ENCODE measurements around the gene SPAG8. TPM values are rescaled to one million over a fixed set of nuclear protein-coding genes. Genes with fewer than 3 reads are reported as not detected.

Gene SPAG8
- total RNA-seq (1 to 10 TPM; 1.8 to 6.2 TPM), polyA plus RNA-seq (ENCODE audit: insufficient read length in 6 of 6) (10 to 100 TPM in 3 of 6 donors, 1 to 10 TPM in 3; 6.1 to 13.8 (median 9.3) TPM)
- long read RNA-seq, donor 1: 0 reads
- long read RNA-seq, donor 2, partial matches to known transcripts: 0 of 1 reads
- long read RNA-seq, donor 2, other reads (novel, unspliced or antisense): 0 of 1 reads
- long read RNA-seq, donor 3, partial matches to known transcripts: 0 of 1 reads
- long read RNA-seq, donor 3, other reads (novel, unspliced or antisense): 0 of 1 reads
- long read RNA-seq, donor 4, partial matches to known transcripts: 0 of 1 reads
- long read RNA-seq, donor 4, other reads (novel, unspliced or antisense): 0 of 1 reads
- long read RNA-seq, donor 5: 0 reads
- long read RNA-seq, donor 6: 0 reads
- long read RNA-seq, donor 7: 0 reads
- long read RNA-seq, donor 8, partial matches to known transcripts: 34 of 34 reads
- long read RNA-seq, donor 8, other reads (novel, unspliced or antisense): 0 of 34 reads
- long read RNA-seq, donor 9: 0 reads
- long read RNA-seq, donor 10, partial matches to known transcripts: 0 of 3 reads
- long read RNA-seq, donor 10, other reads (novel, unspliced or antisense): 2 of 3 reads
- long read RNA-seq, donor 11, partial matches to known transcripts: 52 of 57 reads
- long read RNA-seq, donor 11, other reads (novel, unspliced or antisense): 0 of 57 reads
- long read RNA-seq, donor 12, partial matches to known transcripts: 0 of 2 reads
- long read RNA-seq, donor 12, other reads (novel, unspliced or antisense): 0 of 2 reads

DNA sequence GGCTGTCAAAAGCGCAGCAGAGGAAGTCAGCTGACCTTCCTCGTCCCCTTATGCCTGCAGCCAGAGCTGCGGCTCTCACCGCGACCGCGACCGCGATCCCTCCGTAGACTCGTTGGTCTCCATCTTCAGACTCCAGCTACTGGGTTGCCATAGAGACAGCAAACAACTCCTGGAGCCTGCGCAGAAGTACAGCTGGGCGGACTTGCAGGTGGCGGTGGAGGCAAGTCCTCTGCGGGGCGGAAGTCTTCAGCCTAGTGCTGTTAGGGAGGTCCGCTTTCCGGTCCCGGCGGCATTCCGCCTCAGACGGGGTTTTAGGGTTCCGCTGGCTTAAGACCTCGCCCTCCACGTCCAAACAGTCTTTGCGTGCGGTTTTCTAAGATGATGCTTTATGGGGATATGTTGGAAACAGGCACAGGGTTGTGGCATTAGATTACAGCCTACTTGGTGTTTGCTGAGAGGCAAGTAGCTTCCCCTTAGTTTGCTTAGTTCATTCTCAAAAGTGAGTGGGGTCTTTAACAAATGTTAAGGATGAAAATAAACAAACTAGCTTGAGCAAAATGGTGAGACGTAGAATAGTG, at the start of gene SPAG8:
Gene SPAG8 (minus strand): TSS at position 238 of the 578 bp plus-strand sequence. CDS start 115 bp downstream, at position 123.
- Histone ChIP-seq H3K9me3 (no peaks in the 10 kb centered on the region), H3K36me3 (peaks cover 0 to 16% of the 10 kb centered on the region in 2 donors), H3K27me3 (no peaks in the 10 kb centered on the region), H3K4me3 (peak within 1 kb of the TSS; percentile 37 to 42), H3K4me1 (peaks cover 17 to 26% of the 10 kb centered on the region in 2 donors), H3K27ac (peak within 1 kb of the TSS; percentile 54 to 69)
- no peak for TF ChIP-seq CTCF (IDR thresholded peaks at IDR 0.05)
- intact Hi-C loops (cut with DNase I): no loop called here
- ATAC-seq (peak; percentile 69), DNase-seq (peak; percentile 88 to 96 (median 95))

- Histone ChIP-seq H3K9me3 (no peaks in the 10 kb centered on the region), H3K27ac (no peak overlapping the region), H3K4me1 (no peaks in the 10 kb centered on the region), H3K36me3 (no peaks in the 10 kb centered on the region), H3K4me3 (no peak overlapping the region), H3K27me3 (peaks cover 0 to 63% of the 10 kb centered on the region in 2 donors)
- DNase-seq (no peak), ATAC-seq (no peak)
- intact Hi-C loops (cut with DNase I): no loop called here
- no peak for TF ChIP-seq CTCF (IDR thresholded peaks at IDR 0.05)
These were observed 49.3 kb upstream of the SPAG8 start for GRCh38 chr9:35861161-35861897.

GRCh38 chr9:35859990-35860339, 47.9 kb upstream of the SPAG8 start:
- no peak overlapping the region for H3K4me3 ChIP-seq
- no peak for ATAC-seq
- H3K36me3 ChIP-seq: no peaks in the 10 kb centered on the region
- TF ChIP-seq CTCF (IDR thresholded peaks at IDR 0.05): no peak
- DNase-seq: no peak
- no peaks in the 10 kb centered on the region for H3K4me1 ChIP-seq
- no peaks in the 10 kb centered on the region for H3K9me3 ChIP-seq
- intact Hi-C loops (cut with DNase I): no loop called here
- H3K27ac ChIP-seq: no peak overlapping the region
- H3K27me3 ChIP-seq: peaks cover 0 to 61% of the 10 kb centered on the region in 2 donors

GRCh38 chr9:35859310-35859989, 47.4 kb upstream of the SPAG8 start:
- H3K4me1 ChIP-seq: no peaks in the 10 kb centered on the region
- no peaks in the 10 kb centered on the region for H3K36me3 ChIP-seq
- H3K27ac ChIP-seq: no peak overlapping the region
- TF ChIP-seq CTCF (IDR thresholded peaks at IDR 0.05): no peak
- DNase-seq (peak in 1 of 4 donors; percentile 12), ATAC-seq (peak; percentile 31)
- H3K27me3 ChIP-seq: peaks cover 0 to 61% of the 10 kb centered on the region in 2 donors
- no peaks in the 10 kb centered on the region for H3K9me3 ChIP-seq
- intact Hi-C loops (cut with DNase I): no loop called here
- no peak overlapping the region for H3K4me3 ChIP-seq
